ENCODE results near the gene KDM2A.
A peak's percentile ranks its signal among the peaks of the same experiment; 100 is the strongest.
"Not testable (repeated sequence)": the region's sequence is repeated elsewhere in the genome, so short reads cannot be mapped to it uniquely, and the experiment has no call there.

KDM2A gene

DNA sequence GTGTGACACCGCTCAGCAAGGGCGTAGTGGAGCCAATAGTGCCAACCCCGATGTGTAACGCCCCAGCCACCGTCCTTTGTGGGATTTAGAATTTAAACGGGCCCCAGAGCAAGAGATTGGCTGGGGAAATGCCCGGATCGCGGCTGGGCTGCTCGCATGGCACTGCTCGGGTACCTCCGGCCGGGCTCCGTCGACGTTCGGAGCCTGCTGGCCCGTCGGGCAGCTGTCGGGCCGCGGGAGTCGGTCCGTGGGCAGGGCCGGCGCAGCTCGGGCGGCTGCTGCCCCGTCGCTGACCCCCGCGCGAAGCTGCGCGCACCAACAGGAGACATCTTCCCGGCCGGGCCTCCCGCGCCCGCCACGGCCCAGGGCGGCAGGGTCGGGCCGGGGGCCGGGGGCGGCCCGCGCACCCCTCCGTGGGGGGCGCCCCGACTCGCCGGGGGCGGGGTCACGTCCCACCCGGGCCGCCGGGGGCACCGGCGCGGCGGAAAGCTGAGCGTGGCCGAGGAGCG lies 1.3 kb upstream of the KDM2A start:
- peak; percentile 20 for DNase-seq (ENCODE audit: low spot score)

DNA sequence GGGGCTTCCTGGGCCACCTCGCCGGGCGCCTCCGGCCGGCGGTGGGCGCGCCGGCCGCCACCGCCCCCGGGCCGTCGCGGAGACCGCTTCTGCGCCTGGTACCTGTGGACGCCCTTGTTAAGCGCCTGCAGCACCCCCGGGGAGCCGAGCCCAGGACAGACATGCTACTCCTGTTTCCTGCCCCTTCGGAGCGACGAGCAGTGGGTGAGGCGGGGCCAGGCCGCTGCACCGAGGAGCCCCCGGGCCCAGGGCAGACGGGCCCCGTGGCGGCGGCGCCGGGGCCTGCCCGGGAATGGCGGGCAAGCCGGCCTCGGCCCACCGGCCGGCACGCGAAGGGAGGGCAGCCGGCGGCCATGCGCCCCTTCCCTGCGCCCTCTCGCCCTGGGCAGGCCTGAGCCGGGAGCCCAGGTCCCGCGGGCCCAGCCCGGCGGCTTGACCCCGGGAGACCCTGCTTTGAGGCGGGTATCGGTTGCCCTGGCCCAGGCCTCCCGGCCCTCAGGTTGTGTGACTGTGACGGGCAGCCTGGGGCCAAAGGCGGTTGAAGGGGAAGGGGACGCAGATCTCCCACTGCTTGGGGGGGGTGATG lies 789 bp upstream of the KDM2A start:
- DNase-seq (ENCODE audit: low spot score) = peak; percentile 19

DNA sequence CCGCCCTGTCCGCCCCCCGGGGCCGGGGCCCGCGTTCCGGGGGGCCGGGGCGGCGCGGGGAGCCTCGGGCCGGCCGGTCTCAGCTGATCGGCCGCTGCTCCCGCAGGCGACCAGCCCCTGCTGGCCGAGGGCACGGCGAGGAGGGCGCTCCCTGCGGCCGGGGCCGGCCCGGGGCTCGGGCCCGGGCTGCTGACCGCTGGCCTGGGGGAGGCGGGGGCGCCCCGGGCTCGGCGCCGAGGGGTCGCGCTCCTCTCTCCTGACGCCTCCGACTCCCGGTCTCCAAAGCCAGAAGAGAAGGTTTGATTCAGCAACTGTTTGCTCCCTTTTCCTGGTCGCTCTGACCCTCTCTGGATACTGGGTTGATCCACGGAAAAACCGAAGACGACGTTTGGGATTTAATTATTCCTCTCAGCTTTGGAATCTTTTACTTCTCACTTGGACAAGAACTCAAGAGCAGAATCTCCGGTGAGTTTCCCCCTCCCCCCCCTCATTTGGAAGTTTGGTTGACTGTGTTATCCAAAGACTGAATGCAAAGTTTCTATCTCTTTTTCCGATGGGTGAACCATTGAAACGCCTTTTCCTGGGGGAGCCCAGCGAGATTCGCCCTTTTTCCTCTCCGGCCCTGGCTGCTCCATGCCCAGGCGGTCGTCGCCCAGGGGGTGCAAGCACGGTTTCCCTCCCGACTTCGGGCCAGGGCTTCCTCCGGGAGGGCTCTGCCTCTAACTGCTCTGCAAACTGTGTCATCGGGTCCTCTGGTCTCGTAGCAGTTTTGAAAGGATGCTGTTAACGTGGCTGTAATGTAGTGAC lies 725 bp downstream of the KDM2A start:
- DNase-seq (ENCODE audit: low spot score) = peak; percentile 40

DNA sequence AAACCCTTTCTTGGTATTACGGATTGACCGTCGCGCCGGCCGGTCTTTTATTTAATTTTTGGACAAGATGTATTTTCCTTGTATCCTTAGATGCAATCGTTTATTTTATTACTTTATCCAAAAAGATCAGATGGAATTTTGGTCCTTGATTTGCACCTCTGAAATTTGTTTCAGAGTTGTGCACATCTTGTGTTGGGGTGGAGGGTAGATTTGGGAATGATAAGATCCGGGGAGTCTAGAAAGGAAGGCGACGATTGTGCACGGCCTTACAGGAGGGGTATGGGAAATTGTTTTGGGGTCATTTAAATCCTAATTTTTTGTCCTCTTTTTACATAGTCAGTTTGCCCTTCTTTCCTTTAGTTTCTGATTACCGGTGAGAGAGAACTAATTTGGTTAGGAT lies 1.4 kb downstream of the KDM2A start:
- peak; percentile 2 for DNase-seq (ENCODE audit: low spot score)

DNA sequence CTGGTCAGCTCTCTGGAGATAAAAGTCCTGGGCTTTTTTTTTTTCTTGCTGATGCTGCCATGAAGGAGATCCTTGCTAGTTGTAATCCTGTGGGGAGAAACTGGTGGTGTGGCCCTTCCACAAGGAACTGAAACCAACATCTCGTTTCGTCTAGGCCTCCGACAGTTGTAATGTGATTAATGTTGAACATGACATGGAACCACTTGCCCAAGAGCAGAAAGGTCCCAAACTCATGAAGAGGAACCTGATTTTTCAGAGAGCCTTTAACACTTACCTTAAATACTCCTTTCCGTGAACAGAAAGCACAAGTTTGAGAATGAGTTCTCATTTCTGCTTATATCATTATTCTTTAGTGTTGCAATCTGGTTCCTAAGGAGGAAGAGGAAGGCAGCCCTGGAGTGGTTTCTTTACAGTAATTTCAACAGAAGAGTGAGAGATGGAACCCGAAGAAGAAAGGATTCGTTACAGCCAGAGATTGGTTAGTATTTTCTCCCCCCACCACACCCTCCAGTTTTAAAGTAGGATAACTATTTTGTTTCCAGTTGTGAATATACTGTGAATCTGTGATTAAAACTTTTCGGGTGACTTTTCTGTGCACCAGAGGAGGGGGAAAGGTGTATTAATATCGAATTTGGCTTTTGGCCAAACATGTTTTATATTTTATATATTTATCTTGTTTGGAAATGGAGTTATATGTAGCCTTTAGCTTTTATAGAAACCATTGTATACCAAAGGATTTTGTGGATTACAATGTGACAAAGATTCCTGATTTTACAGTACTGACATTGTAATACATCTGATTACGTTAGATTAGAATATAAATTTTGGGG lies 2.0 kb downstream of the KDM2A start:
- peak; percentile 17 for DNase-seq (ENCODE audit: low spot score)

DNA sequence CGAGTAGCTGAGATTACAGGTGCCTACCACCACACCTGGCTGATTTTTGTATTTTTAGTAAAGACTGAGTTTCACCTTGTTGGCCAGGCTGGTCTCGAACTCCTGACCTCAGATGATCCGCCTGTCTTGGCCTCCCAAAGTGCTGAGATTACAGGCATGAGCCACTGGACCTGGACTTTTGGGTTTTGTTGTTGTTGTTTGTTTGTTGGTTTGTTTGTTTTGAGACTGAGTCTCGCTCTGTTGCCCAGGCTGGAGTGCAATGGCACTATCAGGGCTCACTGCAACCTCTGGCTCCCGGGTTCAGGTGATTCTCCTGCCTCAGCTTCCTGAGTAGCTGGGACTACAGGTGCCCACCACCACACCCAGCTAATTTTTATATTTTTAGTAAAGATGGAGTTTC lies 4.7 kb downstream of the KDM2A start:
- not testable (repeated sequence) for DNase-seq (ENCODE audit: low spot score)

DNA sequence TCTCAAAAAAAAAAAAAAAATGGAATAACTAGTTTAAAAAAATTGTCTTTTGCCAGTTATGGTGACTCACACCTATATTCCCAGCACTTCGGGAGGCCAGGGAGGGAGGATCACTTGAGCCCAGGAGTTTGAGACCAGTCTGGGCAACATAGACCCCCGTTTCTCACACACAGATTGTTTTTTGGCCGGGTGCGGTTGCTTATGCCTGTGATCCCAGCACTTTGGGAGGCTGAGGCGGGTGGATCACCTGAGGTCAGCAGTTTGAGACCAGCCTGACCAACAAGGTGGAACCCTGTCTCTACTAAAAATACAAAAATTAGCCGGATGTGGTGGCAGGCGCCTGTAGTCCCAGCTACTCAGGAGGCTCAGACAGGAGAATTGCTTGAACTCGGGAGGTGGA lies 7.2 kb downstream of the KDM2A start:
- not testable (repeated sequence) for DNase-seq (ENCODE audit: low spot score)

DNA sequence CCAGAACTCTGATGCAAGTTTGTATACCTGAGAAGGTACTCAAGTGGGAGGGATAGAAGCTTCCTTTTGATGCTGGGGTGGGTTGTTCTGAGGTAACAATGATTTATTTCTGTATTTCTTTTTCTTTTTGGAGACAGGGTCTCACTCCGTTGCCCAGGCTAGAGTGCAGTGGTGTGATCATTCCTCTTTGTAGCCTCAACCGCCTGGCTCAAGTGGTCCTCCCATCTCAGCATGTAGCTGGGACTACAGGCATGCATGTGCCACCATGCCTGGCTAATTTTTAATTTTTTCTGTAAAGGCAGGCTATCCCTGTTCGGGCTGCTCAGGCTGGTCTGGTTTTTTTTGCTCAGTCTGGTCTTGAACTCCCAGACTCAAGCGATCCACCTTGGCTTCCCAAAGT lies 7.9 kb downstream of the KDM2A start:
- no peak for DNase-seq (ENCODE audit: low spot score)

DNA sequence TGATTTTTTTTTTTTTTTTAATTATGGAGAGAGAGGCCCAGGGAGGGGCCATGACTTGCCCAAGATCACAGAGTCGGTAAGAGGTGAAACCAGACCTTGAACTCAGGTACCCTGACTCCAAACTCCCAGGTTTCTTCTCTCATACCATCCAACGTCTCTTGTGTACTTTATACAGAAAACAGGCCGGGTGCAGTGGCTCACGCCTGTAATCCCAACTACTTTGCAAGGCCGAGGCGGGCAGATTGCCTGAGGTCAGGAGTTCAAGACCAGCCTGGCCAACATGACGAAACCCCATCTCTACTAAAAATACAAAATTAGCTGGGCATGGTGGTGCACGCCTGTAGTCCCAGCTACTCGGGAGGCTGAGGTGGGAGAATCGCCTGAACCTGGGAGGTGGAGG lies 11.8 kb downstream of the KDM2A start:
- DNase-seq (ENCODE audit: low spot score) = not testable (repeated sequence)

DNA sequence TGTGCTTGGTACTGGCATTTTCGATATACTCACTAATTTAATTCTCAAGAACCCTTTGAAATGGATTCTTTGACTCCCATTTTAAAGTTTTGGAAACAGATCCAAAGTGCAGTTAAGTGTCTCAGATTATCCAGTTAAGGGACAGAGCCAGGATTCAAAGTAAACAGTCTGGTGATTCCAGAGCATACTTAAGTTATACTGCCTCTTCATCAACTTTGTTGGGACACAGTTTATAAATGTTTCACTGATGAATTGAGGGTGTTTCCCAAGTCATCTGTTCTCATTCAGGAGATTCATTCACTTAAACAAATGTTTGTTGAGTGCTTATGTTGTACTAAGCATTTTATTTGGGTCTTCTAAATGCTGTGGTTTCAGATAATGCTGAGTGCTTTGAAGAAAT lies 17.1 kb downstream of the KDM2A start:
- no peak for DNase-seq (ENCODE audit: low spot score)

DNA sequence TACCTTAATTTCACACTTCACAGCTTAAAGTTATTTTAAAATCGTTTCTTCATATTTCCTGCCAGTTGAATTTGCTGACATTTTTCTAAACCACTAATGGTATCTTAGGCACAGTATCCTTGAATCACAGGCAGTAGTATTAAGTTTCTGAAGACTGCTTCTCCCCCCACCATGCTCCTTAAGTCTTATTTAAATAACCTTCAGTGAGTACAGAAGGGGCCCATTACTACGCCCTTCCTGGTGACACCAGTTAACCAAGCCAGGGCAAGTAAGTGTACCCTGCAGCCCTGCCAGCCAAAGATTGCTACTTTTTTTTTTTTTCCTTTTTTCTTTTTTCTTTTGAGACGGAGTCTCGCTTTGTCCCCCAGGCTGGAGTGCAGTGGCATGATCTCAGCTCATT lies 19.9 kb downstream of the KDM2A start:
- no peak for DNase-seq (ENCODE audit: low spot score)

DNA sequence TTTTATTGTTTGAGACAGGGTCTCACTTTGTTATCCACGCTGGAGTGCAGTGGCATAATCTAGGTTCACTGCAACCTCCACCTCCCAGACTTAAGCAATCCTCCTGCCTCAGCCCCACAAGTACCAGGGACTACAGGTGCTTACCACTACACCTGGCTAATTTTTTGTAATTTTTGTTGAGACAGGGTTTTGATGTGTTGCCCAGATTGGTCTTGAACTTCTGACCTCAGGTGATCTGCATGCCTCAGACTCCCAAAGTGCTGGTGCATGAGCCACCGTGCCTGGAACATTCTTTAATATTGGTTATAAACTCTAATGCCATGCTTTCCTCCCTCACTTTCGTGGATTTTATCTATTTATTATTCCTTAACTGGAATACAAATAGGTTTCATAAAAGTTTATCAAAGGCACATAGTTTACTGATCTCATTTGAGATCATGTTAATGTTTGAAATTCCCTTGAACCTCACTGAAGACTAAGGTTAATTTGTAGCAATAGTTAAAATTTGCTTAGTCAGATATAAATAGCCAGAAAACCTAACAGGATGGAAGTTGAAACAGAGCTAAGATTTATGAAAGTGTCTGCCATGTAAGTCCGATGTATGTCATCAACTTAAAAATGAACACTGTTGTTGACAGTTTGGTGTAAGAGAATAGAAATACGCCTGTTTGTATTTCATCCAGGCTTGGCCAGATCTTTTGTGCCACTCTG lies 27.6 kb downstream of the KDM2A start:
- DNase-seq (ENCODE audit: low spot score) = no peak

DNA sequence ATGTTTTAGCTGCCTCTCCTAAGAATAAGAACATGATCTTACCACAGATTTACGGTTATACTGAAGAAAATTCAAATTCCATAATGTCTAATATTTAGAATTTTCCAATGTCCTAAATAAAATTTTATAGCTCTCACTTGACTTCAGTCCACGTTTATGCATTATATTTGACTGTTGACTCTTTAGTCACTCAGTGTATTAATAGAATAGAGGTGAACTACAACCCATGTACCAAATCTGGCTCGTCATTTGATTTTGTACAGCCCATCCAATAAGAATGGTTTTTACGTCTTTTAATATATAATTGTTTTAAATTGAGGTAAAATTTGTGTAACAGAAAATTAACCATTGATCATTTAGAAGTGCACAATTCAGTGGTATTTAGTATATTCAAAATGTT lies 34.9 kb downstream of the KDM2A start:
- no peak for DNase-seq (ENCODE audit: low spot score)

DNA sequence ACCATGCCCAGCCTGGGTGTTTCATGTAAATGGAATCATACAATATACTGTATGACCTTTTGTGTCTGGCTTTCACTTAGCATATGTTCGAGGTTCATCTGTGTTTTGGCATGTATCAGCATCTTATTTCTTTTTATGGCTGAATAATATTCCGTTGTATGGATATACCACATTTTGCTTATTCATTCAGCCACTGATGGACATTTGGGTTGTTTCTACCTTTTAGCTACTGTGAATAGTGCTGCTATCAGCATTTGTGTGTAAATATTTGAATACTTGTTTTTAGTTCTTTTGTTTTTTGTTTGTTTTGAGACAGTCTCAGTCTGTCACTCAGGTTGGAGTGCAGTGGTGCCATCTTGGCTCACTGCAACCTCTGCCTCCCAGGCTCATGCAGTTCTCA lies 35.7 kb downstream of the KDM2A start:
- DNase-seq (ENCODE audit: low spot score) = no peak

DNA sequence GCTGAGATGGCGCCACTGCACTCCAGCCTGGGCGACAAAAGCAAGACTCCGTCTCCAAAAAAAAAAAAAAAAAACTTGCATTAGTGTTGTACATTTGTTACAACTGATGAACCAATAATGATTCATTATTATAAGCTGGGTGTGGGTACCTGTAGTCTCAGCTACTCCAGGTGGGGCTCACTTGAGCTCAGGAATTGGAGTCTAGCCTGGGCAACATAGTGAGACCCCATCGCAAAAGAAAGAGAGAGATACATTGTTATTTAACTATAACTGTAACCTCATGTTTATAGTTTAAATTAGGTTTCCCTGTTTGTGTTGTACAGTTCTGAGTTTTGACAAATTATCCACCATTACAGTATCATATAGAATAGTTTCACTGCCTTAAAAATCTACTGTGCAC lies 38.6 kb downstream of the KDM2A start:
- DNase-seq (ENCODE audit: low spot score) = no peak

DNA sequence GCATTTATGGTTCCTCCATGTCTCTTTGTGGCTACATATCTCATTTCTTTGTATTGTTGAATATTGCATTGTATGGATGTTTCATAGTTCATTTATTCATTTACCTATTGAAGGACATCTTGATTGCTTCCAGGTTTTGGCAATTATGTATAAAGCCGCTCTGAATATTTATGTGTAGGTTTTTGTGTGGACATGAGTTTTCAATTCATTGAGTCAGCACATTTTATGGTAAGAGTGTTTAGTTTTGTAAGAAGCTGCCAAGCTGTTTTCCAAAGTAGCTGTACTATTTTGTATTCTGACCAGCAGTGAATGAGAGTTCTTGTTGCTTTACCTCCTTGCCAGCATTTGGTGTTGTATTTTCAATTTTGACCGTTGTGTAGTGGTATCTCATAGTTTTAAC lies 39.2 kb downstream of the KDM2A start:
- DNase-seq (ENCODE audit: low spot score) = no peak

DNA sequence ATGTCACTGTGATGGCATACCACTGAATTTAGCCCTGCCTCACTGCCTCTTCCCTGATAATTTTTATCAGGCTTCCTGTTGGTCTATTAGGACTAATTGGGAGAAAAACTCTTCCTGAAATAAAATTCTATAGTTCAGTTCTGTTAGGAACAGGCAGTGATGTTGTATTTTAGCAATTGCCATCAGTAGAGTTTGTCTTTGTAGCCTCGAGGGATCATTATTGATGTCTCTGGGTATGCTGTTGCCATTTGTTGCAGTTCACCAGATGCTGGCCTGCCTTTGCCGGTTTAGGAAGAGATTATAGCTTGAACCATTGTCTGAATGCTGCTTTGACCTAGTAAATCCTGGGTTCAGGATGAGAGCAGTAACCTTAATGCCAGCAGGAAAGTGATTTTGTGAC lies 41.0 kb downstream of the KDM2A start:
- no peak for DNase-seq (ENCODE audit: low spot score)

DNA sequence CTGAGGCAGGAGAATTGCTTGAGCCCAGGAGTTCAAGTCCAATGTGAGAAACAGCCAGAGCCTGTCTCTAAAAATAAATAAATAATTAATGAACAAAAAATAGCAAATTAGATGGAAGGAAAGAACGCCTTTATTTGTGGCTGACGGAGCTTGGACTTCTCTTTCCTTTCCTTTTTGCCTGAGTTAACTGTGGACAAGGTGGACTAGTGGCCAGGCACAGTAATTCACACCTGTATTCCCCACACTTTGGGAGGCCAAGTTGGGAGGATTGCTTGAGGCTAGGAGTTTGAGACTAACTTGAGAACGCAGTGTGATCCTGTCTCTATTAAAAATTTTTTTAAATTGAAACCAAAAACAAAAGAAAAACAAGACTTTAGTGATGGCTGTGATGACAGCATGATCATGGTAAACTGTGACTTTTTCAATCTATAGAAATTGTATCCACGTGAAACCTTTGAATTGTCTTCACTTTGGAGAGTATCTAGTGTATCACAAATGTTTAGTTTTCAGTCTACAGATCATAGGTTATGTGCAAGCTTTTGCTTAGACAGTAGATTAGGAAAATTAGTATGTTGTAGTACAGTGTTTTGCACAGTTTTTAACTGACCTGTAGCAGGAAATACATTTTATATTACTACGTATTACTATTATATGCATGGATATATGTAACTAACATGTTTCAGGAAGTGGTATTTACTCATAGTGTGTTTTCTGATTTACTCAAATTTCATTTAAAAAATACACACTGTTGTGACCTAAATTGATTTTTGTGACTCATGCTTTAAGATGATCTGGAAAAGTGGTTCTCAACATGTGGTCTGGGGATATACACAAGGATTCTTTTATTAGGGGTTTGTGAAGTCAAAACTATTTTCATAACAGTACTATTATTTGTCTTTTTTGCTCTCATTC lies 42.1 kb downstream of the KDM2A start:
- no peak for DNase-seq (ENCODE audit: low spot score)

DNA sequence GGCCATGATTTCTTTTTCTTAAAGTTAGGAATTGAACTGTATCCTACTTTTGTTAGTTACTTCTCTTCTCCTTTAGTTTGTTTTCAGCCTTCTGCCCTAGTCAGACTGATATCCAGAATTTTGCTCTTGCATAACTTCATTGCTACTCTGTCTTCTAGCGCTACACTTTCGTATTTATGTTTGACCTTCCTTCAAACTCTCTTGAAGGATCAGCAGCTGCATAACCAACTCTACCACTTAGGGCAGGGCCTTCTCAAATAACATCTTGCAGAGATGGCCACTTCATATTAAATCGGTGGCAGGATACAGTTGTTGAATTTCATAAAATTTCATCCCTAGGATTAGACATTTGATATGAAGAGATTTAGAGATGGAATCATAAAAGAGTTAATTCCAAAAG lies 43.9 kb downstream of the KDM2A start:
- DNase-seq (ENCODE audit: low spot score) = no peak

DNA sequence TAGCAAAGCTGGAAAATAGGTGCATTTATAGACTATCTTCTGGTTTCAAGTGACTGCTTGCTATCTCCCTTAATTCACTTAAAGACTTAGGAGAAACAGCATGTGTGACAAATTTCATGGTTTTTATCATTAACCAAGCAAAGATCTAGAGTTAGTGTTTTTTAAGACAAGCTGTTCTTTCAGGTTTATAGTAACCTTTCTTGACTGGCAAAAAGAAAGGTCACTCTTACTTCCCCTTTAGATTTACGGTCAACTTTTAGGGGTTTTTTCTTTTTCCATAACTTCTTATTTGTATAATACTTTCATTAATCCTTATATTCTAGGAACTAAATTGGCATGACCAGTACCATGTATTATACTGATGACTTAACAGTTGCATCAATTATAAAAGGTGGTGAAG lies 46.6 kb downstream of the KDM2A start:
- DNase-seq (ENCODE audit: low spot score) = no peak

DNA sequence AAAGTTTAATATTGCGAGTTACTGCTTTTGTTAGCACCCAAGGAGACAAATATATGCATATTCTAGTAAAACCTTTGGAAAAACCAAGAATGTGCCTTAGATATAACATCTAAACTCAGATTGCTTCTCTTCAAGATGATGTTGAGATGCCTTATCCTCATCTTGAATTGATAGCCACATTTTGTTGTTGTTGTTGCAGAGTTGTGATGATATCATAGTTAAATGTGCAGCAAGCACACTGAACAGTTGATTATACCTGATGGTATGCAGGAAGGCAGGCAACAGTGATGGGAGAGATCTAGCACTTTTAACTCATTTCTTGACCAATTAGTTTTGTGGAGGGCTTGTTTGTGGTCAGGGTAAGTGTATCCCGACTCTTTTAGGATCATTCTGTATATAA lies 48.0 kb downstream of the KDM2A start:
- no peak for DNase-seq (ENCODE audit: low spot score)

Data from kidney capillary endothelial cell (primary cell).